Endothelial cell of umbilical vein (primary cell): ENCODE measurements around the gene MGARP. TPM values are rescaled to one million over a fixed set of nuclear protein-coding genes. Genes with fewer than 3 reads are reported as not detected.

ENCODE experiments used
- BruUV-seq: library from RNA; stranded (reverse); fragments of 400-500 nt; replicated peaks from 2 replicates; lab custom pipeline; 2021; lab: Mats Ljungman, UMichigan
- CTCF ChIA-PET: fragments of 300-600, 350-600 bp; sonication (Branson Sonifier 250); formaldehyde crosslinking; loops from one replicate; lab custom pipeline; 2021; ENCODE audit warnings: antibody characterized with exemption, inconsistent platforms; lab: Charles Lee
- POLR2A ChIA-PET: fragments of 300-600, 350-600 bp; sonication (Branson Sonifier 250); formaldehyde crosslinking; loops from one replicate; lab custom pipeline; 2021; ENCODE audit warnings: antibody characterized with exemption, inconsistent platforms; lab: Charles Lee
- DNase-seq: peaks from one replicate; pipeline ENCODE4 v3.0.0-alpha.2; 2011; ENCODE audit warnings: low read depth, low spot score
- FAIRE-seq: peaks from 2 replicates; lab custom pipeline; 2011; peaks lifted over from hg19 to GRCh38; lab: Jason Lieb, UNC
- H2AFZ ChIP-seq: 2 replicates; pipeline ENCODE4 v1.6.0; 2012; ENCODE audit warnings: low read depth, low read length, control low read depth, inconsistent platforms
- H3K27ac ChIP-seq: 2 replicates; pipeline ENCODE4 v1.5.1; 2011; ENCODE audit warnings: low read depth, mild to moderate bottlenecking, control low read depth, low read length, moderate library complexity; ENCODE audit not compliant: insufficient read depth
- H3K27me3 ChIP-seq, 2 experiments: 2 replicates each; pipeline versions ENCODE4 v1.6.0 to v1.6.1; 2011; ENCODE audit warnings: low read length in 2 of 2, mixed read lengths in 1 of 2; ENCODE audit not compliant: control insufficient read depth in 2 of 2, insufficient read depth in 2 of 2
- H3K36me3 ChIP-seq, 2 experiments: 2 replicates in 1 of 2; 3 replicates in 1 of 2; pipeline ENCODE4 v1.5.1; 2011; ENCODE audit warnings: low read length in 2 of 2, mild to moderate bottlenecking in 1 of 2, moderate library complexity in 1 of 2; ENCODE audit not compliant: control insufficient read depth in 2 of 2, insufficient read depth in 2 of 2; ENCODE audit errors: extremely low read depth in 1 of 2
- H3K4me1 ChIP-seq: 3 replicates; pipeline ENCODE4 v1.5.1; 2011; ENCODE audit warnings: mild to moderate bottlenecking, low read length; ENCODE audit not compliant: control insufficient read depth, insufficient read depth; ENCODE audit errors: extremely low read depth
- H3K4me2 ChIP-seq: 2 replicates; pipeline ENCODE4 v1.6.1; 2011; ENCODE audit warnings: low read length, control low read depth, mixed read lengths; ENCODE audit not compliant: insufficient read depth
- H3K4me3 ChIP-seq, 3 experiments: fragments of 200-600 bp in 1 of 3; sonication (generic), shearing (Covaris generic) in 1 of 3; replicated peaks in 1 of 3; 2 replicates each; pipeline ENCODE4 v1.5.1; 2011 to 2016; ENCODE audit warnings: control low read depth in 3 of 3, low read length in 3 of 3, mild to moderate bottlenecking in 2 of 3, inconsistent platforms in 1 of 3, low read depth in 1 of 3, moderate library complexity in 1 of 3; ENCODE audit not compliant: insufficient read depth in 1 of 3
- H3K79me2 ChIP-seq: 2 replicates; pipeline ENCODE4 v1.6.0; 2012; ENCODE audit warnings: low read length, inconsistent platforms; ENCODE audit not compliant: control insufficient read depth, insufficient read depth
- H3K9ac ChIP-seq: replicated peaks from 2 replicates; pipeline ENCODE3; 2011; ENCODE audit warnings: low read length, control low read depth; ENCODE audit not compliant: insufficient read depth; ENCODE audit errors: extremely low read depth
- H3K9me1 ChIP-seq: replicated peaks from 3 replicates; pipeline ENCODE4 v1.6.0; 2011; ENCODE audit warnings: mild to moderate bottlenecking, low read length; ENCODE audit not compliant: control insufficient read depth, insufficient read depth; ENCODE audit errors: extremely low read depth
- H3K9me3 ChIP-seq: replicated peaks from 2 replicates; pipeline ENCODE4 v1.5.1; 2012; ENCODE audit warnings: low read length, inconsistent platforms; ENCODE audit not compliant: control insufficient read depth, insufficient read depth
- H4K20me1 ChIP-seq: replicated peaks from 2 replicates; pipeline ENCODE3; 2011; ENCODE audit warnings: mild to moderate bottlenecking, low read length; ENCODE audit not compliant: control insufficient read depth, insufficient read depth; ENCODE audit errors: extremely low read depth
- EZH2 ChIP-seq: IDR thresholded peaks from 2 replicates; pipeline ENCODE4 v1.6.1; 2012; ENCODE audit warnings: borderline replicate concordance, low read depth, mild to moderate bottlenecking, moderate library complexity, low read length, inconsistent platforms; ENCODE audit not compliant: severe bottlenecking
- FOS ChIP-seq: IDR thresholded peaks from 2 replicates; pipeline ENCODE4 v1.6.1; 2011; ENCODE audit warnings: mild to moderate bottlenecking, low read length, moderate library complexity, borderline replicate concordance; ENCODE audit not compliant: insufficient read depth
- GATA2 ChIP-seq: IDR thresholded peaks from 2 replicates; pipeline ENCODE4 v1.7.0; 2011; ENCODE audit warnings: low read depth, mild to moderate bottlenecking, moderate library complexity, mixed read lengths, low read length; ENCODE audit not compliant: insufficient read length, insufficient read depth
- JUN ChIP-seq: IDR thresholded peaks from 2 replicates; pipeline ENCODE4 v1.6.1; 2011; ENCODE audit warnings: borderline replicate concordance, low read depth; ENCODE audit not compliant: insufficient read length, insufficient read depth
- MYC ChIP-seq: IDR thresholded peaks from one replicate; pipeline ENCODE4 v1.6.1; 2011; ENCODE audit warnings: mild to moderate bottlenecking, low read depth, low read length
- POLR2A ChIP-seq: IDR thresholded peaks from 2 replicates; pipeline ENCODE4 v1.6.1; 2012; ENCODE audit warnings: low read depth, mild to moderate bottlenecking, control low read depth, low read length
- POLR2AphosphoS5 ChIP-seq: IDR thresholded peaks from 2 replicates; pipeline ENCODE4 v1.6.1; 2012; ENCODE audit warnings: low read depth, mild to moderate bottlenecking, control low read depth, low read length, moderate library complexity; ENCODE audit not compliant: insufficient read depth
- dilution Hi-C: fragments of 300-500 bp; cut with MboI; formaldehyde crosslinking; loops from one replicate; pipeline ENCODE4 v1.15.0; 2019; ENCODE audit warnings: low sequenced_read_pairs; ENCODE audit not compliant: extremely low pct_ligation_motif_present
- intact Hi-C: fragments of 100-400 bp; cut with micrococcal nuclease; formaldehyde crosslinking; loops from one replicate; pipeline ENCODE4 v1.10.0; 2022
- polyA plus RNA-seq, 4 experiments: library from polyadenylated mRNA; depleted of rRNA in 3 of 4; stranded (reverse) in 3 of 4; unstranded in 1 of 4; fragments of >200 nt; gene quantifications; 2 replicates each; pipeline versions ENCODE4 v1.2.1 to v1.2.3, GENCODE V29; 2011 to 2012; ENCODE audit warnings: missing spikeins in 1 of 4
- total RNA-seq: library from RNA; stranded (reverse); gene quantifications from 2 replicates; pipeline ENCODE4 v1.2.3, GENCODE V29; 2021
- TF ChIP-seq, protein P1 (sequence below), 2 donors: IDR thresholded peaks; 1 replicate in 1 of 2; 2 replicates in 1 of 2; pipeline ENCODE4 v1.5.1; 2011; ENCODE audit warnings: low read length in 2 of 2, mild to moderate bottlenecking in 2 of 2, moderate library complexity in 2 of 2, control low read depth in 1 of 2, inconsistent platforms in 1 of 2, low read depth in 1 of 2; ENCODE audit not compliant: insufficient read depth in 1 of 2; ENCODE audit errors: extremely low read depth in 1 of 2
- TF ChIP-seq, protein P2 (sequence below): IDR thresholded peaks from 2 replicates; pipeline ENCODE4 v1.6.1; 2011; ENCODE audit not compliant: insufficient read depth, insufficient read length

MGARP gene
- total and polyA plus RNA-seq, 2 donors (not counting 3 experiments of a cell fraction or from before 2014, with no cell fraction given), result 25.9 to 26.6 TPM

DNA sequence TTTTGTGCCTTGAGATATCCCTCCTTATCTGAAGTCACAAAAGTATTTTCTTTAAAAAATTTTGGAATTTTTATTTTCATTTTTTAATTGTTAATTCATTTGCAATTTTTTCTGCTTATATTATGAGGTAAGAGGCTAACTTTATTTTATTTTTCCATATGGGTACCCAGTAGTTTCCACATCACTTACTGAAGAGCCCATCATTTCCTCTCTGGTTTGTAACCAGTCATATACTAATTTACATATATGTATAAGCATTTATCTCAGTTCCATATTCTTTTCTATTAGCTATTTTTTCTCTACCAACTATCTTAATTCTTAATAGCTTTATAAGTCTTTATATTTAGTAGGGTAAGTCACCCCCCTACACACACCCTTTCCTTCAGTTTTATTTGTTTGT, 27.0 kb downstream of the MGARP start:
- Histone ChIP-seq H3K9ac (no peak overlapping the region), H3K4me3 (no peak overlapping the region), H2AFZ (no peak overlapping the region), H3K9me1 (peaks cover 2% of the 10 kb centered on the region), H4K20me1 (no peaks in the 10 kb centered on the region), H3K79me2 (no peaks in the 10 kb centered on the region), H3K27ac (no peak overlapping the region), H3K9me3 (no peaks in the 10 kb centered on the region), H3K36me3 (no peaks in the 10 kb centered on the region), H3K4me1 (no peaks in the 10 kb centered on the region), H3K4me2 (no peak overlapping the region), H3K27me3 (no peaks in the 10 kb centered on the region)
- FAIRE-seq (no peak), DNase-seq (no peak)
- BruUV-seq, result no TSS peak
- CTCF ChIA-PET, result interaction anchor here (1.2 kb wide), 1 partner anchor 43 kb away, joined by 5 read pairs; no protein-coding TSS in a partner anchor
- TF ChIP-seq, protein P1, sequence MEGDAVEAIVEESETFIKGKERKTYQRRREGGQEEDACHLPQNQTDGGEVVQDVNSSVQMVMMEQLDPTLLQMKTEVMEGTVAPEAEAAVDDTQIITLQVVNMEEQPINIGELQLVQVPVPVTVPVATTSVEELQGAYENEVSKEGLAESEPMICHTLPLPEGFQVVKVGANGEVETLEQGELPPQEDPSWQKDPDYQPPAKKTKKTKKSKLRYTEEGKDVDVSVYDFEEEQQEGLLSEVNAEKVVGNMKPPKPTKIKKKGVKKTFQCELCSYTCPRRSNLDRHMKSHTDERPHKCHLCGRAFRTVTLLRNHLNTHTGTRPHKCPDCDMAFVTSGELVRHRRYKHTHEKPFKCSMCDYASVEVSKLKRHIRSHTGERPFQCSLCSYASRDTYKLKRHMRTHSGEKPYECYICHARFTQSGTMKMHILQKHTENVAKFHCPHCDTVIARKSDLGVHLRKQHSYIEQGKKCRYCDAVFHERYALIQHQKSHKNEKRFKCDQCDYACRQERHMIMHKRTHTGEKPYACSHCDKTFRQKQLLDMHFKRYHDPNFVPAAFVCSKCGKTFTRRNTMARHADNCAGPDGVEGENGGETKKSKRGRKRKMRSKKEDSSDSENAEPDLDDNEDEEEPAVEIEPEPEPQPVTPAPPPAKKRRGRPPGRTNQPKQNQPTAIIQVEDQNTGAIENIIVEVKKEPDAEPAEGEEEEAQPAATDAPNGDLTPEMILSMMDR (IDR thresholded peaks at IDR 0.05; ENCODE audit: extremely low read depth in 1 of 2, insufficient read depth in 1 of 2, low read depth in 1 of 2, low read length in 2 of 2), result no peak
- TF ChIP-seq, protein P2, sequence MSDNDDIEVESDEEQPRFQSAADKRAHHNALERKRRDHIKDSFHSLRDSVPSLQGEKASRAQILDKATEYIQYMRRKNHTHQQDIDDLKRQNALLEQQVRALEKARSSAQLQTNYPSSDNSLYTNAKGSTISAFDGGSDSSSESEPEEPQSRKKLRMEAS, result no peak
- dilution Hi-C loops (no loop called here), intact Hi-C loops (no loop called here)
- POLR2A ChIA-PET, result no interaction called here

DNA sequence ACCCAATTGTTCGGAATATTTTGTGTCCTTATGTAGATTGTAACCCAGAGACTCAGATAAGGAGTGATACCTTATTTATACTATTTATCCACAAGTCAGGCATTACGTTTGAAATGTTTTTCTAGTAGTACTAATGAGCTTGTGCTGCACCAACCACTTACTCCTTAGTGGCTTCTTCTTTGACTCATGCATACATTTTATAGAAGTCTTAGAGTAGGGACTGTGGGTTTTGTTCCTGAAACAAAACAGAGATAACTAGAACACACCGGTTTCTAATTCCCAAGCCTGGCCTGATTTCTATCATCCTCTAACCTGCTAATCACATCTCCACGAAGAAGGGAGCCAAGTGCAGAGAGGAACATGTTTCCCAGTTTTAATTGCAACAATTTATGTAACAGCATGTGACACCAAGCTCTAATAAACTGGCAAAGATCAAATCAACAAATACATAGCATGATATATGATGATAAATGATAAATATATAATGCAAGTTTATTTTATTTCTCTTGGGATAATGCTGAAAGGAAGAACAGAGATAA, 32.3 kb downstream of the MGARP start:
- dilution Hi-C loops, result no loop called here

More for the DNA sequence above, 32.3 kb downstream of the MGARP start:
- no peaks in the 10 kb centered on the region for H3K9me3 ChIP-seq
- no peak overlapping the region for H2AFZ ChIP-seq
- no TSS peak for BruUV-seq
- no peak overlapping the region for H3K9ac ChIP-seq
- TF ChIP-seq JUN (no peak), EZH2 (no peak), POLR2AphosphoS5 (no peak), FOS (no peak), MYC (no peak), POLR2A (no peak), GATA2 (no peak)
- TF ChIP-seq, protein P2, result no peak
- TF ChIP-seq, protein P1 (IDR thresholded peaks at IDR 0.05; ENCODE audit: extremely low read depth in 1 of 2, insufficient read depth in 1 of 2, low read depth in 1 of 2, low read length in 2 of 2), result no peak
- no peak overlapping the region for H3K4me3 ChIP-seq
- ChIA-PET CTCF (interaction anchor here (1.0 to 1.6 kb wide), 3 partner anchors 12 to 48 kb away, joined by 3 read pairs; no protein-coding TSS in a partner anchor), POLR2A (interaction anchor here (0.7 kb wide), 2 partner anchors 19 to 136 kb away, joined by 3 to 4 read pairs; no protein-coding TSS in a partner anchor)
- no peaks in the 10 kb centered on the region for H3K9me1 ChIP-seq
- no peak for DNase-seq
- FAIRE-seq, result no peak
- H3K79me2 ChIP-seq, result no peaks in the 10 kb centered on the region
- peaks cover 6% of the 10 kb centered on the region for H3K4me1 ChIP-seq
- no peaks in the 10 kb centered on the region for H4K20me1 ChIP-seq
- no peaks in the 10 kb centered on the region for H3K27me3 ChIP-seq
- H3K36me3 ChIP-seq, result no peaks in the 10 kb centered on the region
- no peak overlapping the region for H3K4me2 ChIP-seq
- H3K27ac ChIP-seq, result no peak overlapping the region
- intact Hi-C loops, result no loop called here
